Heart left ventricle (tissue), 16 donors: ENCODE measurements around the gene SMAD3. TPM values are rescaled to one million over a fixed set of nuclear protein-coding genes. Genes with fewer than 3 reads are reported as not detected.

Experiments
- ATAC-seq, 4 donors: fragments of 200-7000 bp; cut with Tn5 transposase; one replicate each; pipeline ENCODE4 v1.9.1; 2020 to 2022; ENCODE audit warnings: moderate library complexity in 4 of 4, mild to moderate bottlenecking in 3 of 4, moderate number of reproducible peaks in 1 of 4
- DNase-seq, 5 donors: peaks; one replicate each; pipeline ENCODE4 v3.0.0-alpha.2; 2020
- H3K27ac ChIP-seq, 12 donors: fragments of 200-600 bp; sonication (generic) in 4 of 12; one replicate each; pipeline versions ENCODE4 v1.5.0 to v1.8.0; 2016 to 2022; ENCODE audit warnings: mild to moderate bottlenecking in 2 of 12
- H3K27me3 ChIP-seq, 9 donors: fragments of 200-600 bp; sonication (generic) in 2 of 9; one replicate each; pipeline versions ENCODE4 v1.5.1 to v1.8.0; 2016 to 2022; ENCODE audit warnings: mild to moderate bottlenecking in 3 of 9
- H3K36me3 ChIP-seq, 9 donors: fragments of 200-600 bp; sonication (generic) in 2 of 9; one replicate each; pipeline versions ENCODE4 v1.5.0 to v1.8.0; 2018 to 2022; ENCODE audit warnings: mild to moderate bottlenecking in 2 of 9
- H3K4me1 ChIP-seq, 12 donors: fragments of 200-600 bp; sonication (generic) in 4 of 12; one replicate each; pipeline versions ENCODE4 v1.5.0 to v1.8.0; 2016 to 2022; ENCODE audit warnings: mild to moderate bottlenecking in 3 of 12
- H3K4me3 ChIP-seq, 12 donors: fragments of 200-600 bp; sonication (generic) in 4 of 12; one replicate each; pipeline versions ENCODE4 v1.5.0 to v1.8.0; 2017 to 2022; ENCODE audit warnings: mild to moderate bottlenecking in 9 of 12, moderate library complexity in 4 of 12
- H3K9me3 ChIP-seq, 12 donors: fragments of 200-600 bp; sonication (generic) in 4 of 12; one replicate each; pipeline versions ENCODE4 v1.5.0 to v1.8.0; 2016 to 2022; ENCODE audit warnings: mild to moderate bottlenecking in 1 of 12
- POLR2A ChIP-seq, 2 donors: fragments of 450-650 bp; IDR thresholded peaks; one replicate each; pipeline ENCODE4 v1.6.1; 2017; ENCODE audit warnings: antibody characterized with exemption in 2 of 2, mild to moderate bottlenecking in 2 of 2, moderate library complexity in 2 of 2
- WGBS, 4 donors: extraction: QIAGEN DNeasy Blood & Tissue Kit in 2 of 4; methylation state at CpG; one replicate each; pipeline versions ENCODE4 v1.1.5 to v1.1.7; 2013 to 2018; 5-methylcytosine and 5-hydroxymethylcytosine counted together
- intact Hi-C, 10 donors: fragments of 100-400 bp; cut with DNase I; formaldehyde crosslinking; loops; one replicate each; pipeline versions ENCODE4 v1.11.1 to v1.14.2; 2022
- polyA plus RNA-seq, 2 donors: library from polyadenylated mRNA; stranded (reverse); fragments of 200-250 nt; gene quantifications; one replicate each; pipeline ENCODE4 v1.2.3, GENCODE V29; 2013
- total RNA-seq, 9 donors: library from RNA; depleted of rRNA in 2 of 9; stranded (reverse); fragments of >200 nt in 2 of 9; fragmentation: NEBNext Ultra II Directional in 3 of 9; extraction: Animal tissue kit (Norgen Biotek cat#: 25700) in 3 of 9; gene quantifications; one replicate each; pipeline versions ENCODE4 v1.1.0 to v1.2.4, GENCODE V29; 2016 to 2023
- TF ChIP-seq, protein P1 (sequence below), 12 donors: fragments of 200-600 bp; sonication (generic) in 4 of 12; IDR thresholded peaks; one replicate each; pipeline versions ENCODE4 v1.5.0 to v1.8.0; 2018 to 2022; ENCODE audit warnings: antibody characterized with exemption in 12 of 12, mild to moderate bottlenecking in 5 of 12
- donor health status: ischemic (EF 13 %, LVEDD 7.1; RV severe dilation, severe dysfunction).
- donor health status: healthy with polysubstance abuse.
- donor health status: DM: no; HTN: yes; CAD: no.
- donor health status: DM: no; HTN: no; CAD: no.
- donor health status: ischemic (EF 25% LVEDD 6.9; RV normal size, moderate dysfunction).
- donor health status: ischemic (EF 25% LVEDD 5.7; RV mildly dilated, moderate dysfunction).
- donor health status: healthy.
- donor health status: DM: yes; HTN: yes; CAD: no.
- donor health status: ischemic (EF 35%, LVEDD 5.7; RV mildly dilated, moderate dysfunction).
- donor health status: nonischemic (EF 11% LVEDD 7.7; RV severe dilation, severe dysfunction).
- donor health status: DM: yes; HTN: yes; CAD: no.
- donor health status: PGD.
- donor health status: ischemic (EF 29% LVEDD 5.4; RV normal size, mild dysfunction).
- donor health status: nonischemic (EF 23%, LVEDD 6.1; RV moderate dilation, normal function).

SMAD3 gene
- total and polyA plus RNA-seq, 11 donors: 5.6 to 34.3 (median 15.3) TPM

DNA sequence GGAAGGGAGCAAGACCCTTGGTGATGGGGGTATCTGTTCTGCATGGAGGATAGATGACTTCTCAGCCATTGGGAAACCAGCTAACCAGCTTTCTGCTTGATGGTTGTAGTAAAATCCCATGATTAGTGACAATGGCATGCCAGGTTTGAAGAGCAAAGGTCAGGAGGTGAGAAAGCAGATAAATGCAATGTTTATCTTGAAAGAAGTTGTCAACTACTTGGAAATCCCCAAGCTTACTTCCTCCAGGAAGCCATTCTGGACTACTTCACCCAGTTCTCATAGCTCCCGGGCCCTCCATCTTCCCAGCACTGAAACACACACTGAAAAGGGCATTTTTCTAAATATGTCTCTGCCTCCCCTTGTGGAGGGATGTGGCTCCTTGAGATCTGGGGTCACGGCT lies 51.3 kb downstream of the SMAD3 start:
- TF ChIP-seq, protein P1, sequence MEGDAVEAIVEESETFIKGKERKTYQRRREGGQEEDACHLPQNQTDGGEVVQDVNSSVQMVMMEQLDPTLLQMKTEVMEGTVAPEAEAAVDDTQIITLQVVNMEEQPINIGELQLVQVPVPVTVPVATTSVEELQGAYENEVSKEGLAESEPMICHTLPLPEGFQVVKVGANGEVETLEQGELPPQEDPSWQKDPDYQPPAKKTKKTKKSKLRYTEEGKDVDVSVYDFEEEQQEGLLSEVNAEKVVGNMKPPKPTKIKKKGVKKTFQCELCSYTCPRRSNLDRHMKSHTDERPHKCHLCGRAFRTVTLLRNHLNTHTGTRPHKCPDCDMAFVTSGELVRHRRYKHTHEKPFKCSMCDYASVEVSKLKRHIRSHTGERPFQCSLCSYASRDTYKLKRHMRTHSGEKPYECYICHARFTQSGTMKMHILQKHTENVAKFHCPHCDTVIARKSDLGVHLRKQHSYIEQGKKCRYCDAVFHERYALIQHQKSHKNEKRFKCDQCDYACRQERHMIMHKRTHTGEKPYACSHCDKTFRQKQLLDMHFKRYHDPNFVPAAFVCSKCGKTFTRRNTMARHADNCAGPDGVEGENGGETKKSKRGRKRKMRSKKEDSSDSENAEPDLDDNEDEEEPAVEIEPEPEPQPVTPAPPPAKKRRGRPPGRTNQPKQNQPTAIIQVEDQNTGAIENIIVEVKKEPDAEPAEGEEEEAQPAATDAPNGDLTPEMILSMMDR (IDR thresholded peaks at IDR 0.05): no peak
- no peak for TF ChIP-seq POLR2A (IDR thresholded peaks at IDR 0.05)
- peak overlapping the region in 8 of 12 donors; percentile 27 to 93 (median 44) for H3K27ac ChIP-seq
- H3K36me3 ChIP-seq: no peaks in the 10 kb centered on the region
- ATAC-seq: no peak
- WGBS, 4 donors: 68 to 84% (median 74%) methylated on average over 2 of the region's 2 CpGs
- DNase-seq: no peak
- H3K4me1 ChIP-seq: peaks cover 18 to 82% (median 66%) of the 10 kb centered on the region in 12 donors
- intact Hi-C loops: loop anchor here in 2 of 10 donors (2.0 to 5.0 kb wide), 2 partner anchors 20 to 49 kb away; partner anchors contain the start of gene SMAD3 (in 1 of the 2)
- H3K27me3 ChIP-seq: no peaks in the 10 kb centered on the region
- no peak overlapping the region for H3K4me3 ChIP-seq
- H3K9me3 ChIP-seq: peaks cover 0 to 2% (median 0%) of the 10 kb centered on the region in 12 donors

DNA sequence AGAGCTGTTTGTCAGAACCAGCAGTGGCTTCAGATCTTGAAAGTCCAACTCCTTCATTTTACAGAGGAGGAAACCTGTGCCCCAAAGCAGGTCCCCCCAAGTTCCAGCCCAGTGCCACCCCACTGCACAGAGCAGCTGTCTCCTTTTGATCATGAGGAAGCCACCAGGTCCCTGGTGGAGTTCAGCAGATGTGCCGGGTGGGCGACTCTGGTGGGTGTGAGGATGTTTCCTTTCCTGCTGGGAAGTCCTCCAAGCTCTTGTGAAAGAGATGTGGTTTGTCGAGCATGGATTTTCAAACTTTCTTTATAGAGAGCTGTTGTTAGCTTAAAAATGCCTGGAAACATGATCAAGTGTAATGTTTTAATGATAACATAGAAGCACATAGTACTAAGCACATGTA lies 52.0 kb downstream of the SMAD3 start:
- H3K4me3 ChIP-seq: no peak overlapping the region
- H3K36me3 ChIP-seq: no peaks in the 10 kb centered on the region
- 29 to 67% (median 45%) methylated on average over 1 to 3 of the region's 3 CpGs for WGBS, 4 donors
- DNase-seq (peak in 1 of 5 donors; percentile 54), ATAC-seq (peak in 3 of 4 donors; percentile 12 to 26 (median 21))
- H3K9me3 ChIP-seq: no peaks in the 10 kb centered on the region
- no peaks in the 10 kb centered on the region for H3K27me3 ChIP-seq
- peaks cover 18 to 89% (median 69%) of the 10 kb centered on the region in 12 donors for H3K4me1 ChIP-seq
- peak overlapping the region in 9 of 12 donors; percentile 0 to 93 (median 43) for H3K27ac ChIP-seq
- no peak for TF ChIP-seq POLR2A (IDR thresholded peaks at IDR 0.05)
- TF ChIP-seq, protein P1 (IDR thresholded peaks at IDR 0.05): no peak
- intact Hi-C loops: loop anchor here in 2 of 10 donors (2.0 to 5.0 kb wide), 2 partner anchors 21 to 50 kb away; partner anchors contain the start of gene SMAD3 (in 1 of the 2)

- Histone ChIP-seq H3K27ac (peak overlapping the region in 2 of 12 donors; percentile 89 to 93), H3K27me3 (no peaks in the 10 kb centered on the region), H3K4me1 (peaks cover 18 to 98% (median 67%) of the 10 kb centered on the region in 12 donors), H3K4me3 (no peak overlapping the region), H3K36me3 (no peaks in the 10 kb centered on the region), H3K9me3 (no peaks in the 10 kb centered on the region)
- intact Hi-C loops: loop anchor here in 1 of 10 donors (5.0 kb wide), 1 partner anchor 52 kb away; the partner anchor contains the start of gene SMAD3
- ATAC-seq (no peak), DNase-seq (no peak)
- whole genome bisulfite sequencing, 4 donors: 96 to 99% (median 98%) methylated on average over 5 of the region's 5 CpGs
- TF ChIP-seq, protein P1 (IDR thresholded peaks at IDR 0.05): no peak
- TF ChIP-seq POLR2A (IDR thresholded peaks at IDR 0.05): no peak
Observed at GRCh38 chr15:67118808-67119207, 53.4 kb downstream of the SMAD3 start.

DNA sequence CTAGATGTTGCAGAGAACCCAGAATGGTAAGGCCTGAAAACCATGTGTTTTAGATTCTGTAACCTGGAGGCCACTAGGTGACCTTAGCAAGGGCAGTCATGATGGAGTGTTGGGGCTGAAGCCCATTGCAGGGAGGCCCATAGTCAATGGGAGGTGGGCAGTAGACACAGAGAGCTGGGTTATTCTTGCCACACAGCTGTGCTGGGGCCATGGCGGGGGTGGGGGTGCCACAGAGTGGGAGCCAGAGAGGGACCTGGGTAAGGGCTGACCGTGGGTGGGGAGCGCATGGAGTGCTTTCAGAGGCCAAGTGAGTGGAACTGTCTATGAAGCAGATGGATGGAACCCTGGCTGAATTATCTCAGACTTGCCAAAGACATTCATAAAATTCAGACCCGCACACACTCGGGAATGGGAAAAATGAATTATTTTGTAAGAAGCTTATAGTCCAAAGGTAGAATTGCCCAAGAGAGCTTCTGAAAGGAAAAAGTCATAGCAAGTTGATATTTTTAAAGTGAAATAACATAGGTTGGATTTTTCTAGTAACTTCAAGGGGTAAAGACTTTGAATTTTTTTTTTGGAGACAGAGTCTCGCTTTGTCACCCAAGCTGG lies 53.9 kb downstream of the SMAD3 start:
- intact Hi-C loops: loop anchor here in 1 of 10 donors (5.0 kb wide), 1 partner anchor 52 kb away; the partner anchor contains the start of gene SMAD3
- H3K4me3 ChIP-seq: no peak overlapping the region
- H3K36me3 ChIP-seq: no peaks in the 10 kb centered on the region
- ATAC-seq: no peak
- TF ChIP-seq POLR2A (IDR thresholded peaks at IDR 0.05): no peak
- TF ChIP-seq, protein P1 (IDR thresholded peaks at IDR 0.05): no peak
- no peak for DNase-seq
- WGBS, 4 donors: 92 to 99% (median 98%) methylated on average over 6 of the region's 6 CpGs
- peak overlapping the region; percentile 80 to 93 (median 88) for H3K27ac ChIP-seq
- H3K9me3 ChIP-seq: no peaks in the 10 kb centered on the region
- peaks cover 18 to 98% (median 69%) of the 10 kb centered on the region in 12 donors for H3K4me1 ChIP-seq
- no peaks in the 10 kb centered on the region for H3K27me3 ChIP-seq
